Activated T-helper 2 cell treated with anti-CD3 and anti-CD28 coated beads, Interferon-gamma antibody, Interleukin-2, Interleukin-4, amounts not matched to agents 10 μg/mL and 5 μg/mL and 100 μg/mL, durations not matched to agents 14 hours and 24 hours and 36 hours (primary cell): Measurements from ENCODE around the gene RNF186. TPM values are rescaled to one million over a fixed set of nuclear protein-coding genes. Genes with fewer than 3 reads are reported as not detected.
"Not testable (repeated sequence)": the region's sequence is repeated elsewhere in the genome, so short reads cannot be mapped to it uniquely, and the experiment has no call there.

ENCODE experiments used
- DNase-seq: peaks from one replicate; pipeline ENCODE4 v3.0.0; 2021; ENCODE audit warnings: low spot score
- H3K27ac Mint-ChIP-seq: one replicate; pipeline ENCODE4 v1.8.0; 2021; ENCODE audit warnings: mixed read lengths
- H3K27me3 Mint-ChIP-seq: one replicate; pipeline ENCODE4 v1.8.0; 2021; ENCODE audit warnings: low read depth, mixed read lengths
- H3K36me3 Mint-ChIP-seq: one replicate; pipeline ENCODE4 v1.8.0; 2021; ENCODE audit warnings: low read depth, mixed read lengths
- H3K4me1 Mint-ChIP-seq: one replicate; pipeline ENCODE4 v1.8.0; 2021; ENCODE audit warnings: low read depth, mixed read lengths
- H3K4me3 Mint-ChIP-seq: one replicate; pipeline ENCODE4 v1.8.0; 2021; ENCODE audit warnings: low read depth, mild to moderate bottlenecking, moderate library complexity, mixed read lengths
- H3K9me3 Mint-ChIP-seq: one replicate; pipeline ENCODE4 v1.8.0; 2021; ENCODE audit warnings: mixed read lengths
- intact Hi-C: fragments of 100-400 bp; cut with micrococcal nuclease; formaldehyde crosslinking; loops from one replicate; pipeline ENCODE4 v1.15.1; 2023
- total RNA-seq: library from RNA; stranded (reverse); gene quantifications from 2 replicates; pipeline ENCODE4 v1.2.3, GENCODE V29; 2022

The RNF186 gene
- total RNA-seq, 1 donor from 2014 or later: not detected

DNA sequence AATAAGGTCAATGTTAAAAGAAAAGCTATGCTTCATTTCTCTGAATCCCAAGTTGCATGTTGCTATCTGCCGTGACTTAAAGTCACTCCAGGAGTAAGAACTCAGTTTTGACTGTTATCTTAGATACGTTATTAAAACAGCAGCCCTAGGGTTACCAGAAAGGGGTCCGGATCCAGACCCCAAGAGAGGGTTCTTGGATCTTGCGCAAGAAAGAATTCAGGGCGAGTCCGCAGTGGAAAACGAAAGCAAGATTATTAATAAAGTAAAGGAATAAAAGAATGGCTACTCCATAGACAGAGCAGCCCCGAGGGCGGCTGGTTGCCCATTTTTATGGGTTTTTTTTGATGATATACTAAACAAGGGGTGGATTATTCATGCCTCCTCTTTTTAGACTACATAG is 32.3 kb upstream of the RNF186 start:
- H3K36me3 Mint-ChIP-seq, intact Hi-C loops, H3K9me3 Mint-ChIP-seq, H3K4me1 Mint-ChIP-seq, H3K4me3 Mint-ChIP-seq, H3K27ac Mint-ChIP-seq, DNase-seq: not testable (repeated sequence)
- peaks cover 14% of the 10 kb centered on the region for H3K27me3 Mint-ChIP-seq

GRCh38 chr1:19846338-19846737 is 31.3 kb upstream of the RNF186 start:
- DNase-seq: no peak
- H3K4me3 Mint-ChIP-seq: no peak overlapping the region
- no peaks in the 10 kb centered on the region for H3K9me3 Mint-ChIP-seq
- intact Hi-C loops: no loop called here
- no peak overlapping the region for H3K27ac Mint-ChIP-seq
- no peaks in the 10 kb centered on the region for H3K4me1 Mint-ChIP-seq
- no peaks in the 10 kb centered on the region for H3K36me3 Mint-ChIP-seq
- peaks cover 14% of the 10 kb centered on the region for H3K27me3 Mint-ChIP-seq

GRCh38 chr1:19845555-19845954 is 30.5 kb upstream of the RNF186 start:
- Mint-ChIP-seq H3K9me3 (no peaks in the 10 kb centered on the region), H3K4me3 (no peak overlapping the region), H3K27ac (no peak overlapping the region), H3K27me3 (peaks cover 14% of the 10 kb centered on the region), H3K4me1 (no peaks in the 10 kb centered on the region), H3K36me3 (no peaks in the 10 kb centered on the region)
- intact Hi-C loops: no loop called here
- DNase-seq: no peak

- no peak overlapping the region for H3K27ac Mint-ChIP-seq
- H3K27me3 Mint-ChIP-seq: peaks cover 14% of the 10 kb centered on the region
- no peak overlapping the region for H3K4me3 Mint-ChIP-seq
- H3K36me3 Mint-ChIP-seq: no peaks in the 10 kb centered on the region
- no peaks in the 10 kb centered on the region for H3K9me3 Mint-ChIP-seq
- intact Hi-C loops: no loop called here
- no peaks in the 10 kb centered on the region for H3K4me1 Mint-ChIP-seq
- DNase-seq: no peak
Observed at GRCh38 chr1:19844731-19845495, 29.8 kb upstream of the RNF186 start.

- Mint-ChIP-seq H3K4me3 (no peak overlapping the region), H3K27ac (no peak overlapping the region), H3K4me1 (no peaks in the 10 kb centered on the region), H3K36me3 (no peaks in the 10 kb centered on the region), H3K9me3 (no peaks in the 10 kb centered on the region), H3K27me3 (peaks cover 16% of the 10 kb centered on the region)
- intact Hi-C loops: no loop called here
- no peak for DNase-seq
Observed at GRCh38 chr1:19840228-19840627, 25.1 kb upstream of the RNF186 start.

DNA sequence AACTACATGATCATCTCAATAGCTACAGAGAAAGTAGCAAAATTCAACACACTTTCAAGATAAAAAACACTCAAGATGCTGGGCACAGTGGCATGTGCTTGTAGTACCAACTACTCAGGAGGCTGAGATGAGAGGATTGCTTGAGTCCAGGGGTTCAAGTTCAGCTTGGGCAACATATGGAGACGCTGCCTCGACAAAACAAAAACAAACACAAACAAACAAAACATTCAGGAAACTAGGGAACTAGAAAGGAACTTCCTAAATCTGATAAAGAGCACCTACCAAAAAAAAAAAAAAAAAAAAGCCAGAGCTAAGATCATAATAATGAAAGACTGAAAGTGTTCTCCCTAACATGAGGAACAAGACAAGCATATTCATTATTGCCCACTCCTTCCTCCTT is 22.8 kb upstream of the RNF186 start:
- Mint-ChIP-seq H3K4me1 (no peaks in the 10 kb centered on the region), H3K9me3 (no peaks in the 10 kb centered on the region), H3K36me3 (no peaks in the 10 kb centered on the region), H3K27ac (no peak overlapping the region), H3K27me3 (peaks cover 10% of the 10 kb centered on the region), H3K4me3 (no peak overlapping the region)
- intact Hi-C loops: no loop called here
- DNase-seq: no peak

DNA sequence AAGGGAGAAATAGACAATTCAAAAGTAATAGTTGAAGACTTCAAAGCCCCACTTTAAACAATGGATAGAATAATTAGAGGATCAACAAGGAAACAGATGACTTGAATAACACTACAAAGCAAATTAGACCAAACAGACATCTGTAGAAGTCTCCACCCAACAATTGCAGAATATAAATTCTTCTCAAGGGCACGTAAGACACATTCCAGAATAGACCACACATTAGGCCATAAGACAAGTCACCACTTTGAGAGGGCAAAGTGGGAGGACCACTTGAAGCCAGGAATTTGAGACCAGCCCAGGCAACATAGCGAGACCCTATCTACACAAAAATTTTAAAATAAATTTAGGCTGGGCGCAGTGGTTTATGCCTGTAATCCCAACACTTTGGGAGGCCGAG is 20.5 kb upstream of the RNF186 start:
- Mint-ChIP-seq H3K4me1 (no peaks in the 10 kb centered on the region), H3K36me3 (no peaks in the 10 kb centered on the region), H3K4me3 (no peak overlapping the region), H3K27ac (no peak overlapping the region), H3K9me3 (no peaks in the 10 kb centered on the region), H3K27me3 (peaks cover 13% of the 10 kb centered on the region)
- DNase-seq: no peak
- intact Hi-C loops: no loop called here

- intact Hi-C loops: no loop called here
- Mint-ChIP-seq H3K36me3 (no peaks in the 10 kb centered on the region), H3K27me3 (peaks cover 14% of the 10 kb centered on the region), H3K4me1 (no peaks in the 10 kb centered on the region), H3K9me3 (peaks cover 4% of the 10 kb centered on the region), H3K4me3 (no peak overlapping the region), H3K27ac (no peak overlapping the region)
- no peak for DNase-seq
Observed at GRCh38 chr1:19831441-19831840, 16.4 kb upstream of the RNF186 start.

DNA sequence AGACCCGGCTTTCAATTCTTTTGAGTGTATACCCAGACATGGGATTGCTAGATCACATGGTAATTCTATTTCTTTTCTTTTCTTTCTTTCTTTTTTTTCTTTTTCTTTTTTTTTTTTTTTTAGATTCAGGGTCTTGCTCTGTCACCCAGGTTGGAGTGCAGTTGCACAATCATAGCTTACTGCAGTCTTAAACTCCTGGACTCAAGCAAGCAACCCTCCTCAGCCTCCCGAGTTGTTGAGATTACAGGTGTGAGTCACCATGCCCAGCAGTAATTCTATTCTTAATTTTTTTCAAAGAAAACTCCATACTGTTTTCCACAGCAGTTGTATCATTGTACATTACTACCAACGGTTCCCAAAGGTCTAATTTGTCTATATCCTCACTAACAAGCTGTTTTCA is 13.5 kb upstream of the RNF186 start:
- peaks cover 10% of the 10 kb centered on the region for H3K27me3 Mint-ChIP-seq
- intact Hi-C loops: no loop called here
- H3K36me3 Mint-ChIP-seq: no peaks in the 10 kb centered on the region
- peaks cover 5% of the 10 kb centered on the region for H3K4me1 Mint-ChIP-seq
- DNase-seq: no peak
- H3K9me3 Mint-ChIP-seq: peaks cover 4% of the 10 kb centered on the region
- no peak overlapping the region for H3K4me3 Mint-ChIP-seq
- no peak overlapping the region for H3K27ac Mint-ChIP-seq

- H3K4me1 Mint-ChIP-seq: peaks cover 5% of the 10 kb centered on the region
- peaks cover 4% of the 10 kb centered on the region for H3K9me3 Mint-ChIP-seq
- H3K4me3 Mint-ChIP-seq: no peak overlapping the region
- no peak for DNase-seq
- H3K27ac Mint-ChIP-seq: no peak overlapping the region
- intact Hi-C loops: no loop called here
- peaks cover 13% of the 10 kb centered on the region for H3K27me3 Mint-ChIP-seq
- H3K36me3 Mint-ChIP-seq: no peaks in the 10 kb centered on the region
Observed at GRCh38 chr1:19825298-19825697, 10.2 kb upstream of the RNF186 start.

GRCh38 chr1:19824541-19824940 is 9.5 kb upstream of the RNF186 start:
- H3K4me1 Mint-ChIP-seq: peaks cover 5% of the 10 kb centered on the region
- no peaks in the 10 kb centered on the region for H3K36me3 Mint-ChIP-seq
- peaks cover 4% of the 10 kb centered on the region for H3K9me3 Mint-ChIP-seq
- no peak overlapping the region for H3K27ac Mint-ChIP-seq
- peaks cover 11% of the 10 kb centered on the region for H3K27me3 Mint-ChIP-seq
- no peak overlapping the region for H3K4me3 Mint-ChIP-seq
- DNase-seq: no peak
- intact Hi-C loops: no loop called here

DNA sequence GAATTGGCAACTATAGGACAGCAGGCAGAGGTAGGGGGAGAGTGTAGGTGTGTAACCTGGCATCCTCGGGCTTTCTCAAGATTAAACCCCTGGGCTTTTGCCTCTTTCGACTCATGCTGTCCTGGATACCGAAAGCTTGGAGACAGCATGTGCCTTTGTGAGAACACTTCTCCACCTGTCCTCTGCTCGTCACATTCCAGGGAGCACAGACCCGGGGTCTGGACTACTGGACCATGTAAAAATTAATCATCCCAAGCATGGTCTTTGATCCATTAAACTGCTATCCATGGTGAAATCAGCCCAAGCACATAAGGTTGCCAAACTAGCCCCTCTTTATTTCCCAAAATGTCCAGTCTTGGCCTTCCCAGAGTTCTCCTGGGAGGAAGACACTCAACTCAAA is 9.0 kb upstream of the RNF186 start:
- no peak for DNase-seq
- H3K36me3 Mint-ChIP-seq: no peaks in the 10 kb centered on the region
- H3K9me3 Mint-ChIP-seq: peaks cover 4% of the 10 kb centered on the region
- peaks cover 5% of the 10 kb centered on the region for H3K4me1 Mint-ChIP-seq
- intact Hi-C loops: no loop called here
- no peak overlapping the region for H3K27ac Mint-ChIP-seq
- peaks cover 11% of the 10 kb centered on the region for H3K27me3 Mint-ChIP-seq
- H3K4me3 Mint-ChIP-seq: no peak overlapping the region

DNA sequence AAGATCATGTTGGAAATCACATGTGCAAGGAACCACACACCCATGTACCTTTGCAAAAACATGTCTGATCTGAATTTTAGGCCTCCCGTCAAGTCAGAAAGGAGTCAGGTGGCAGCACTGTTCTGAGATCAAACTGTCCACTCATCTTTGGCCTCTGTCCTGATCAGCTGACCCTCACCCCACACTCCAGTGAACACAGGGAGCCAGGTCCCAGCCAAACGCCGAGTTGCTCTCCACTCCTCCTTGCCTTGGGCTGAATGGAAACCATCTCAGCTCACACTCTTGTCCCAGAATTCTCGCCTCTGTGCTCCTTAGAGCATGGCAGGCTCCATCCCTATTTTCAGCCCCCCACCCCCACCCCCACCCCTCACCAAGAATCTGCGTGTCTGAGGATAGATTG is 4.6 kb upstream of the RNF186 start:
- peaks cover 4% of the 10 kb centered on the region for H3K4me1 Mint-ChIP-seq
- H3K27me3 Mint-ChIP-seq: peaks cover 6% of the 10 kb centered on the region
- H3K36me3 Mint-ChIP-seq: no peaks in the 10 kb centered on the region
- H3K27ac Mint-ChIP-seq: no peak overlapping the region
- intact Hi-C loops: loop anchor here (10.0 kb wide), 1 partner anchor 155 kb away; the partner anchor contains the start of gene HTR6
- H3K4me3 Mint-ChIP-seq: no peak overlapping the region
- no peak for DNase-seq
- H3K9me3 Mint-ChIP-seq: no peaks in the 10 kb centered on the region
